Measurements from ENCODE around the gene CCDC88C.

Gene CCDC88C

GRCh38 chr14:91399868-91400640 is 17.6 kb downstream of the CCDC88C start:
- DNase-seq (ENCODE audit: low read depth in 2 of 2), result no peak

GRCh38 chr14:91398707-91399106 is 18.9 kb downstream of the CCDC88C start:
- no peak for DNase-seq (ENCODE audit: low read depth in 2 of 2)

GRCh38 chr14:91397965-91398591 is 19.5 kb downstream of the CCDC88C start:
- no peak for DNase-seq (ENCODE audit: low read depth in 2 of 2)

- DNase-seq (ENCODE audit: low read depth in 2 of 2), result no peak
Observed at GRCh38 chr14:91396959-91397815, 20.4 kb downstream of the CCDC88C start.

- no peak for DNase-seq (ENCODE audit: low read depth in 2 of 2)
Observed at GRCh38 chr14:91396013-91396660, 21.5 kb downstream of the CCDC88C start.

- DNase-seq (ENCODE audit: low read depth in 2 of 2), result no peak
Observed at GRCh38 chr14:91395466-91395865, 22.2 kb downstream of the CCDC88C start.

GRCh38 chr14:91394105-91395081 is 23.2 kb downstream of the CCDC88C start:
- no peak for DNase-seq (ENCODE audit: low read depth in 2 of 2)

- DNase-seq (ENCODE audit: low read depth in 2 of 2), result no peak
Observed at GRCh38 chr14:91392623-91393303, 24.9 kb downstream of the CCDC88C start.

- DNase-seq (ENCODE audit: low read depth in 2 of 2), result no peak
Observed at GRCh38 chr14:91390165-91390778, 27.3 kb downstream of the CCDC88C start.

- DNase-seq (ENCODE audit: low read depth in 2 of 2), result no peak
Observed at GRCh38 chr14:91389150-91389549, 28.5 kb downstream of the CCDC88C start.

GRCh38 chr14:91388551-91388975 is 29.1 kb downstream of the CCDC88C start:
- DNase-seq (ENCODE audit: low read depth in 2 of 2), result no peak

- DNase-seq (ENCODE audit: low read depth in 2 of 2), result no peak
Observed at GRCh38 chr14:91387951-91388381, 29.7 kb downstream of the CCDC88C start.

GRCh38 chr14:91387169-91387835 is 30.3 kb downstream of the CCDC88C start:
- DNase-seq (ENCODE audit: low read depth in 2 of 2), result no peak

GRCh38 chr14:91385697-91386096 is 31.9 kb downstream of the CCDC88C start:
- no peak for DNase-seq (ENCODE audit: low read depth in 2 of 2)

- DNase-seq (ENCODE audit: low read depth in 2 of 2), result no peak
Observed at GRCh38 chr14:91385224-91385623, 32.4 kb downstream of the CCDC88C start.

GRCh38 chr14:91383439-91383838 is 34.2 kb downstream of the CCDC88C start:
- DNase-seq (ENCODE audit: low read depth in 2 of 2), result no peak

- no peak for DNase-seq (ENCODE audit: low read depth in 2 of 2)
Observed at GRCh38 chr14:91381801-91382670, 35.6 kb downstream of the CCDC88C start.

All from fibroblast of skin of left biceps (primary cell).